PC-9 (cell line): ENCODE data around the gene TNFRSF8.
"Not testable (repeated sequence)": the region's sequence is repeated elsewhere in the genome, so short reads cannot be mapped to it uniquely, and the experiment has no call there.

Experiments used
- CTCF ChIP-seq: fragments of 200-600 bp; sonication (generic); conservative IDR thresholded peaks from 2 replicates; pipeline ENCODE4 v1.6.1; 2017; ENCODE audit warnings: mixed run types, antibody characterized with exemption, mild to moderate bottlenecking, moderate library complexity
- EZH2 ChIP-seq: fragments of 200-600 bp; sonication (generic); IDR thresholded peaks from 2 replicates; pipeline ENCODE4 v1.8.0; 2017; ENCODE audit warnings: antibody characterized with exemption, low read depth

GRCh38 chr1:12044187-12044877 is 18.8 kb upstream of the TNFRSF8 start:
- not testable (repeated sequence) for TF ChIP-seq CTCF, EZH2
